Head of caudate nucleus (tissue), 42 donors: ENCODE data around the gene ZNF688.
"Not testable (repeated sequence)": the region's sequence is repeated elsewhere in the genome, so short reads cannot be mapped to it uniquely, and the experiment has no call there.

ENCODE experiments used
- DNase-seq, 42 donors: peaks; one replicate each; pipeline versions ENCODE4 v3.0.0 to v3.0.0-alpha.2; 2020 to 2021; ENCODE audit warnings: mixed read lengths in 7 of 42
- intact Hi-C: fragments of 100-400 bp; cut with DNase I; formaldehyde crosslinking; loops from one replicate; pipeline ENCODE4 v1.15.0; 2022

The ZNF688 gene

DNA sequence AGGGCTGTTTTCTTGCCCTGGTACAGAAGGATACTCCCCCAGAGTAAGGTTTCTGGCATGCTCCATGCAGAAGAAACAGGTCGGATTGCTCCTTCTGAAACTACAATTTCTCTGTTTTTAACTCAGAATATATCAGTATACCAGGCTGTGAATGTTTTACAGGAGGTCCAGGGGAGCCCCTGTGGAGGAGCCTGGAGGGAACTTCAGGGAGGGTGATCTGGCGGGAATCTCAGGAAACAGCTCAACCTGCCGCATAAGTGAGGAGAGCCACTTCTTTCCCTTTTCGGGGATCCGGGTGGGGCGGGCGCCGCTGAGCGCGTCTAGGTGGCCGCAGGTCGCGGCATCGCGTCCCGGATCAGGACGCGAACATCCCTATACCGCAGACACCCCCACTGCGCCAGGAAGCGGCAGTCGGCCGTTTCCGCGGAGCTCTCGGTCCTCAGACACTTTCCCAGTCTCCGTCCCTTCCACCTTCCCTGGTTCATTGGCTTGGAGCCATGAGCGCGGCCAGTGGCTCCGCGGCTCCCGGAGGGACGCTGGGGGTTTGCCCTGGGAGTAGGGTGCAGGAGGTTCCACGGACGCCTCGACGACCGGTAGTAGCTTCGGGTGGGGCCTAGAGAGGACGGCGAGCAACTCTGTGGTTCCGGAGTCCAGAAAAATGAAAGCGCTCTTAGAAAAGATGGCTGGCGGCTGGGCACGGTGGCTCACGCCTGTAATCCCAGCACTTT is 10.3 kb downstream of the ZNF688 start:
- intact Hi-C loops = no loop called here
- peak in 8 of 42 donors; percentile 10 to 59 (median 26) for DNase-seq

GRCh38 chr16:30559690-30560089 is 11.8 kb downstream of the ZNF688 start:
- intact Hi-C loops = no loop called here

DNA sequence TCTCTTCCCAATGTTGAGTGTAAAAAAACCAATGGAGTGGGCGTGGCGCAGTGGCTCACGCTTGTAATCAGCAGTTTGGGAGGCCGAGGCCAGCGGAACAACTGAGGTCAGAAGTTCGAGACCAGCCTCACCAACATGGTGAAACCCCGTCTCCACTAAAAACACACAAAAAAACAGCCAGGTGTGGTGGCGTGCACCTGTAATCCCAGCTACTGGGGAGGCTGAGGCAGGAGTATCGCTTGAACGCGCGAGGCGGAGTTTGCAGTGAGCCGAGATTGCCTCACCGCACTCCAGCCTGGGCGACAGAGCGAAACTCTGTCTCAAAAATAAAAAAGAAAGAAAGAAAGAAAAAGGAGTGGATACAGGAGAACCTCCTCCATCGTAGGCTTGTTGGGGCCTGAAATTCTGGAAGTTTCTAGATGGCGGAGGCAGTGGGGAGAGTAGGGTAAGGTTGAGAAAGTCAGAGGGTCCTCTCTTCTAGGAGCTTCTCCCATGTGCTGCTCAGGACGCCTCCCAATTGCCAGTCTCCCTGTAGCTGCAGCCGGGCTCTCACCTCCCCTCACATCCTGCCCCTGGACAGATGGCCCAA is 12.6 kb downstream of the ZNF688 start:
- intact Hi-C loops = loop anchor here (1.0 kb wide), 1 partner anchor 25 kb away; the partner anchor contains the start of gene ZNF747
- DNase-seq = no peak

More at GRCh38 chr16:30559690-30560089, 11.8 kb downstream of the ZNF688 start:
- DNase-seq = no peak

- peak; percentile 96 to 100 (median 98) for DNase-seq
- intact Hi-C loops = loop anchor here (1.0 kb wide), 1 partner anchor 24 kb away; the partner anchor contains the start of gene ZNF747
These were observed 13.3 kb downstream of the ZNF688 start, which contains the start of gene ZNF764 for GRCh38 chr16:30557957-30558788. Gene ZNF764, minus strand, starts transcription at chr16:30558374. Its CDS starts 192 bp downstream, at chr16:30558182.

DNA sequence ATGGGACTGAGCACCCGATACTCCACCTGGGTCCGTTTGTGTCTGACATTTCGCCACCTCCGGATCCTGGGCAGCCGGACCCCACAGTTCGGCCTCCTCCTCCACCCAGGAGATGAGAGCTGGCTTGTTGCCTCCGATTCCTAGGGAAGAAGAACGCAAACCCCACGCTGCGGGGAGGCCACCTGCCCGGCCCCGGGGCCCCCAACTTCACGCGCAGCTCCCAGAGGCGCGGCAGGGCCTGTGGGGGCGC is 13.9 kb downstream of the ZNF688 start:
- DNase-seq = peak in 4 of 42 donors; percentile 19 to 48 (median 39)
- intact Hi-C loops = no loop called here

DNA sequence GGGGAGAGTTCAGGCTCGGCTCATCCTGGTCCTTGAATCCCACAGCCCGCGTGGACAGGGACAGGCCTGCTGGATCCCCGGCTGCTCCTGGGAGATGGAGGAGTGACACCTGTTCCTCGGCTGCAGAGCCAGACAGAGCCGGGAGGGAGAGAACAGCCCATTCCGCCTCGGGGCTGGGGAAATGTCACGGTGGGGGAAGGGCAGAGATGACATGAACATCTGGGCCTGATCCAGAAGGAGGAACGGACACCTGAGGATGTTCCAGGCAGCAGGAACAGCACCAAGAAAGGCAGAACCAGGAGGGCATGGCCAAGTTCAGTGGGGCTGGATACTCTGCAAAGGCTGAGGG is 15.4 kb downstream of the ZNF688 start:
- intact Hi-C loops = no loop called here
- no peak for DNase-seq

DNA sequence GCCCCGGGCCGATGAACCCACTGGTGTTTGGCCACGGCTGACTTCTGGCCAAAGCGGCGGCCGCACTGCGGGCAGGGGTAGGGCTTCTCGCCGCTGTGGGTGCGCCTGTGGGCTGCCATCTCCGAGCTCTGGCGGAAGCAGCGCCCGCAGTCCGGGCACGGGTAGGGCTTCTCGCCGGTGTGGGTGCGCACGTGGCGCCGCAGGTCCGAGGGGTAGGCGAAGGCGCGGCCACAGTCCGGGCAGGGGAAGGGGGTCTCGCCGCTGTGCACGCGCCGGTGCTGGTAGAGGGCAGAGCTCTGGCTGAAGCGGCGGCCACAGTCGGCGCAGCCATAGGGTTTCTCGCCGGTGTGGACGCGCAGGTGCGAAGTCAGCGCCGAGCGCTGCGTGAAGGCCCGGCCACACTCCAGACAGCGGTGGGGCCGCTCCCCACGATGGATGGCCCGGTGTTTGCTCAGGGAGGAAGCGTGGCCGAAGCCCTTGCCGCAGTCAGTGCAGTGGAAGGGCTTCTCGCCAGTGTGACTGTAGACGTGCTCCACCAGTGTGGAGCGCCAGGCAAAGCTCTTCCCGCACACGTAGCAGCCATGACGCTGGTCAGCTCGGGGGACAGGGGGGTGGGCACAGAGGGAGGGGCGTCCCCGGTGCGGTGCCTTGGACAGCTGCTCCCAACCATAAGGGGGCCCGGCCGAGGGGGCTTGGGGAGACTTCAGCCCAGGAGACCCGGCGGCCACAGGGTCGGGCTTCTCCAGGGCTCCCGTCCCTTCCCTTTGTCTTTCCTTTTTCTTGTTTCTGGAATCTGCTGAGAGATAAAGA is 16.0 kb downstream of the ZNF688 start:
- intact Hi-C loops = no loop called here
- DNase-seq = no peak

DNA sequence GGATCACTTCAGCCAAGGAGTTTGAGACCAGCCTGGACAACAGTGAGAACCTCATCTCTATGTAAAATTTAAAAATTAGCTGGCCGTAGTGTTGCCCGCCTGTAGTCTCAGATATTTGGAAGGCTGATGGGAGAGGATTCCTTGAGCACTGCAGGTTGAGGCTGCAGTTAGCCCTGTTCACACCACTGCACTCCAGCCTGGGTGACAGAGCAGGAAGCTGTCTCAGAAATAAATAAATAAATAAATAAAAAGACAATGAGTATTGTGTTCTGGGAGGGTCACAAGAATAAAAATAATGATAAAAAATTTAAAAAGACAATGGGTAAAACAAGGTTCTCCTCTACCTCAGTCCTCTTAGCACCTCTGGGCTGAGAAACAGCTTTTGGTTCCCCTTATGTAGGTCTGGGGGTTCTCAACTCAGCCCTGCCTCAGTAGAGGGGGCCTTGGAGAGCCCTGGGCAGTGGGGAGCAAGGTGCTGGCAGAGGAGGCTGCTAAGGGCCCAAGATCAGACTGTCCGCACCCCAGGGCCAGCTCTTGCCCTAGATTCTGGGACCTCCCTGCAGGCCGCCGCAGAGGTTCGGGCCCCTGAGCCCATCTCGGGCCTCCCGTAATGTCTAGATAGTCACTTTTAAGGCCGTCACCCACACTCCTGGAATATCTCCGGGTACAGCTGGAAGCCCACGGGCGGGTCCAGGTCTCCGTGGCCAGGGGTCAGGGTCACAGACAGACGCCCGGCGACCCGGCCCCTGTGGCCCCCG is 16.8 kb downstream of the ZNF688 start:
- intact Hi-C loops = no loop called here

DNA sequence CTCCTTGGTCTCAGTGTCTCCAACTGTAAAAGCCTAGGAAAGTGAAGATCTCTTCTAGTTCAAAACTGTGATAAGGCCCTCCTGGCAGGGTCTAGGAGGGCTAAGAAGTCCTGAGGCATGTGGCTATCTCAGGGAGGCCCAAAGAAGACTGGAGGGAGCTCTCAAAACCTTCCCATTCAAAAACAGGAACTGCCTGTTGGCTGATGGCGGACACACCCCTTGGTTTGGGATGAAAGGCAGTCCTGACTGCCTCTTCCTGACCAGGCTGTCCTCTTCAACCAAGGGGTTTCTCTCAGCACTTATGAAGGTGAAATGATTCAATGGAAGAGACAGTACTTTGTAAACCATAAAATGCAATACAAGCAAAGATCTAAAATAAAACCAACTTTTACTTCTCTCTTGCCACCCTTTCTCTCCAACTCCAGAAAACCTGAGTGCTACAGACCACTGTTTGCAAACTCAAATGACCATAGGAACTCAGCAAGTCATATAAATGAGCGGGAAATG is 18.1 kb downstream of the ZNF688 start:
- DNase-seq = no peak
- intact Hi-C loops = no loop called here

More for the DNA sequence above, 16.8 kb downstream of the ZNF688 start:
- DNase-seq = no peak

GRCh38 chr16:30552956-30553355 is 18.6 kb downstream of the ZNF688 start:
- DNase-seq = no peak
- intact Hi-C loops = no loop called here

GRCh38 chr16:30551781-30552180 is 19.7 kb downstream of the ZNF688 start:
- intact Hi-C loops = no loop called here

DNA sequence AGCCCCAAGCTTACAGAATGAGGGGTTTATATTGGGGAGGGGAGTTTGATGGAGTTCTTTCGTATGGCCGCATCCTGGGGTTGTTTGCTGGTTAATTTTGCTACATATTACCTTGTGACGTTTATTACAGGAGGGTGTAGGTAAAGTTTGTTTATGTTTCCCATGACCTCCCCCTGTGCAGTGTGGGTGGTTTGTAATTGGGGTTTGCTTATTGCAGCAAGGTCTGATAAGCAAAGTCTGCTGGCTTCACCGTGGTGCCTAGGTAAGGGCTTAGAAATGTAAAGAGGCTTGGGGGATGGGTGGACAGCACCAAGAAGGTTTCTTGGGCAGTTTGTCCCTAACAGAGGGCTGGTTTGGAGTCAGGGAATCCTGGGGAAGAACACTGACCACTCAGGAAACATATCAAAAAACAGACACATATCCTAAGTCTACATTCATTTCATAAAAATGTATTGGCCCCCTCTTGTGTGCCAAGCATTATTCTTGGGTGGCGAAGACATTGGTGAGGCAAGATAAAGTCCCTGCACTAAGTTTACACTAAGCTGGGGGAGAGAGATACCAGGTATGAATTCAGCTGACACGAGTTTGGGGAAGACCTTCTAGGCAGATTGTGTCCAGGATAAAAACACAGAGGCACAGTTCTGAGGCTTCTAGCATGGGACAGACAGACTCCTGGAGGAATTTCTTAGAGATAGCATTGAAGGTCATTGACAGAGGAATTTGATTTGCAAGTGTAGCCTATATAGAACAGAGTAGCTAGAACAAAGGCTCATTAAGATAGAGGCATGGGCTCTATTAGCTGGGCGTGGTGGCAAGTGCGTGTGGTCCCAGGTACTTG is 22.9 kb downstream of the ZNF688 start:
- intact Hi-C loops = no loop called here
- DNase-seq = no peak

More at GRCh38 chr16:30551781-30552180, 19.7 kb downstream of the ZNF688 start:
- no peak for DNase-seq

DNA sequence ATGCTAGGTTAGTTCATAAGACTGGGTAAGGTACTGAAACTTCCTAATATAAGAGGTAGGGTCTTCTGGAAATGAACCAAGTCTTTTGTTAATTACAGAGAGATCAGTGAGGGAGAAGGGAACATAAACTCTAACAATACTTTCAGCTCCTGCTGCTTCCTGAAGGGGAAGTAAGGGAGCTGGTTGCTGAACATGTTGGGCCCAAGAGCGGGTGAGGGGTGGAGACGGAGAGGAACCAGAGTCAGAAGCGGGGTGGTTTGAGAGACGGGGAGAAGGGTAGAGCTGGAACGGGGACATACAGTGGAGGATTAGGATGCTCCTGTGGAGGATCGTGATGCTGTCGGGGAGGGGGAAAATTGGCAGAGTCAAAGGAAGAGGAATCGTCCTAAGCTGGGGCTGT is 25.4 kb downstream of the ZNF688 start:
- DNase-seq = no peak
- intact Hi-C loops = no loop called here

DNA sequence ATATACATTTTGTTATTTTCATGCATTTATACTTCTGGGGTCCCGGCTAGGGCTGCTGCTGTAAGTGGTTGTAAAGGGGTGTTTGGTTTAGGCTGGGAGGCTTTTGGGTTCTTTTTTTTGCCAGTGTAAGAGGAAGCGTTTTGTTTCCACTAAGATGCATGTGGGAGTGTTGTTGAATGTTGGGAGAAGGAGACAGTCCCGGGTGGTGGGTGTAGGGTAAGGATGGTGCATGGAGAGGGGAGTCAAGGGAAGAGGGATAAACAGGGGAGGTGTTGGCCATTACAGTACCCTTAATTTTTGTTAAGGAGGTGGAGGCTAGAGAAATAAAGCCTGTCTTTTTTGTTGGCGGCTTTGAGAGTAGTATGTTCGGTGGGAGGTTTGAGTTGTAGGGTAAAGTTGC is 28.4 kb downstream of the ZNF688 start:
- no peak for DNase-seq
- intact Hi-C loops = no loop called here

DNA sequence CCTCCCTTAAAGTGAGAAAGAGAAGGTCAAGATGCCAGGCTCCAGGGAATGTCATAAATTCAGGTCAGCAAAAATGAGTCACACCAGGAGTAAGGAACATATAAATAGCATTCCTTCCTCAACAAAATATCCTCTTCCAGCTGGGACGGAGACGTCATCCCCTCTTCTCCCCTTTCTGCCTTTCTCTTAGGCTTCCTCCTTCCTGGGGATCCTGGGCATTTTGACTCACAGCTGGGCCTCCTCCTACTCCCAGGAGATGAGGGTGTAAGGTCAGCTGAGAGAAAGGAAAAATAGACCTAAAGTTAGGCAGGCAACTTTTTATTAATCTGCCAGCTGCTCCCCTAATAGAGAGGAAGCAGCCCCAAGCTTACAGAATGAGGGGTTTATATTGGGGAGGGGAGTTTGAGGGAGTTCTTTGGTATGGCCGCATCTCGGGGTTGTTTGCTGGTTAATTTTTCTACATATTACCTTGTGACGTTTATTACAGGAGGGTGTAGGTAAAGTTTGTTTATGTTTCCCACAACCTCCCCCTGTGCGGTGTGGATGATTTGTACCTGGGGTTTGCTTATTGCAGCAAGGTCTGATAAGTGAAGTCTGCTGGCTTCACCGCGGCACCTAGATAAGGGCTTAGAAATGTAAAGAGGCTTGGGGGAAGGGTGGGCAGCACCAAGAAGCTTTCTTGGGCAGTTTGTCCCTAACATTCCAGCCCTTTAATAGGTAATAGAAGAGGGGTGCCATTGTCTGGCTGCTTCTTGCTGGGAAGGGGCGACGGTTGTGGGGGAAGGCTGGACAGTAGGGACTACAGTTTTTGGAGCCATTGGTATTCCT is 29.8 kb downstream of the ZNF688 start:
- DNase-seq = no peak
- intact Hi-C loops = no loop called here

DNA sequence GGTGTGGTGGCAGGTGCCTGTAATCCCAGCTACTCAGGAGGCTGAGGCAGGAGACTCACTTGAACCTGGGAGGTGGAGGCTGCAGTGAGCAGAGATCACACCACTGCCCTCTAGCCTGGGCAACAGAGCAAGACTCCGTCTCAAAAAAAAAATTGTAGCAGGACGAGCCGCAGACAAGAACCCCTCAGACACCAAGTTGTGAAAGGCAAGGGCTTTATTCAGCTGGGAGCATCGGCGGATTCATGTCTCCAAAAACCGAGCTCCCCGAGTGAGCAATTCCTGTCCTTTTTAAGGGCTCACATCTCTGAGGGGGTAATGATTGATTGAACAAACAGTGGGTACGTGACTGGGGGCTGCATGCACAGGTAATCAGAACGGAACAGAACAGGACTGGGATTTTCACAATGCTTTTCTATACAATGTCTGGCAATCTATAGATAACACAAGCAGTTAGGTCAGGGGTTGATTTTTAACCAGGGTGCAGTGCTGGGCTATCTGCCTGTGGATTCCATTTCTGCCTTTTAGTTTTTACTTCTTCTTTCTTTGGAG is 30.5 kb downstream of the ZNF688 start:
- intact Hi-C loops, DNase-seq: not testable (repeated sequence)
